ENCODE results near the gene SLC39A7.

- TF ChIP-seq CTCF (IDR thresholded peaks at IDR 0.05 in 2 of 3, conservative IDR thresholded peaks at IDR 0.05 in 1 of 3; ENCODE audit: borderline replicate concordance in 1 of 3, insufficient read depth in 1 of 3, low read depth in 2 of 3, low read length in 2 of 3) (no peak), RAD21 (IDR thresholded peaks at IDR 0.05; ENCODE audit: low read depth) (no peak), JUND (IDR thresholded peaks at IDR 0.05) (no peak), EGR1 (IDR thresholded peaks at IDR 0.05; ENCODE audit: low read depth) (no peak), EZH2 (IDR thresholded peaks at IDR 0.05) (no peak), SP1 (IDR thresholded peaks at IDR 0.05; ENCODE audit: low read depth) (no peak), EZH2phosphoT487 (IDR thresholded peaks at IDR 0.05; ENCODE audit: borderline replicate concordance) (no peak), POLR2A (IDR thresholded peaks at IDR 0.05; ENCODE audit: borderline replicate concordance, extremely low read depth, insufficient read depth, insufficient read length) (no peak), ATF3 (IDR thresholded peaks at IDR 0.05) (no peak), SIN3A (IDR thresholded peaks at IDR 0.05; ENCODE audit: low read depth) (no peak), MAX (IDR thresholded peaks at IDR 0.05) (no peak), REST (IDR thresholded peaks at IDR 0.05; ENCODE audit: low read depth) (no peak), SRF (IDR thresholded peaks at IDR 0.05; ENCODE audit: low read depth) (no peak), YY1 (IDR thresholded peaks at IDR 0.05; ENCODE audit: extremely low read depth, insufficient replicate concordance, low read depth, low read length) (no peak)
These were observed 5.6 kb downstream of the SLC39A7 start for GRCh38 chr6:33206027-33206863.
